NB4 (cell line): ENCODE results near the gene IL3RA.

Source experiments
- CTCF ChIP-seq: IDR thresholded peaks from one replicate; pipeline ENCODE4 v1.5.1; 2012; ENCODE audit warnings: low read depth, low read length
- MAX ChIP-seq: IDR thresholded peaks from 2 replicates; pipeline ENCODE4 v1.6.1; 2011; ENCODE audit warnings: low read depth, low read length

- TF ChIP-seq CTCF (no peak), MAX (no peak)
Observed at GRCh38 chrX:1421433-1422134, 85.0 kb downstream of the IL3RA start.
